GM12872 (cell line): Measurements from ENCODE around the gene CRIP3.

Experiments
- CTCF ChIP-seq: IDR thresholded peaks from 3 replicates; pipeline ENCODE4 v1.5.1; 2011; ENCODE audit warnings: low read depth, mild to moderate bottlenecking, low read length, moderate library complexity; ENCODE audit not compliant: insufficient read depth

CRIP3 gene

DNA sequence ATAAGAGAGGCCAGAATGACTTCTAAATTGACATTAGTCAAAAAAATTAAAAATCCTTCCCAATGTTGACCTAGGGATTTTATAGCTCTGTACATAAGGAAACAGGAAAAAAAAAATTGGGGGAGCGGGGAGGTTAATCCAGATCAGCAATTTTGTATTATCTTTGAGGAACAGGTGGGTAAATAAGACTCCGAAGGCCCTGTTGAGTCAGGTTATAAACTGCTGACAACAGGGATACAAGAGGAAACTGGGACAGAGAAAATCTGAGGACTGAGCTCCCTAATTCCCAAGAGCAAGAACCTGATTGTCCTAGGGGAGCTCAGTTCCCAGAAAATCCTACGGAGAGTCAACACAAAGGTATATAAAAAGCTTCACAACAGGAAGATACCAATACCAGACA is 26.8 kb upstream of the CRIP3 start:
- no peak for TF ChIP-seq CTCF

DNA sequence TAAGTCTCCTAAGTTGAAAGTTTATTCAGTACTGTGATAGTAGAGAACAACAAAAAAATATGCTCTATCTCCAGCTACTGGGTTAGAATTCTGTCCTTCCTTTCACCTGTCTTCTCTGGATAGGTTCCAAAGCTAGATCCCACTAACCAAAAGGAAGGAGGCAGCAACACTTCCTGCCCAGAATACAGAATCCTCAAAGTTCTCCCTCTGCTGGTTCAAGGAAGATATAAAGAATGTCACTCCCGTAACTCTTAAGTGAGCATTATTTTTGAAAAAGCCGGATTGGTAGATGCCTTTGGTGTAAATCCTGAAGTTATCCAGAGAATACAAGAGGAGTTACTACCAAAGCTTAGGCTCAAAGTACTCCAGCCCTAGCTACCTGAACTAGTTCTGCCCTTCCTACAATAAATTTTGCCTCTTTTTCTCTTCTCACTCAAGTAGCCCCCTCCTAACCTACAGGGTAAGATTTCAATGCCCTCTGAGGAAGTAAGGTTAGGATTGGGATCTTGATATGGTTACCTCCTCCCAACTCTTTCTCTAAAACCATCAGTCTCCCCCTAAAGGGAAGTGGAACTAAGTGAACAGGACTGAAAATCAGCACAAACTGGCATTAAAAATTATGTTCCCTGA is 26.0 kb upstream of the CRIP3 start:
- peak; percentile 46; the same call in 2 of the 3 replicates for TF ChIP-seq CTCF

DNA sequence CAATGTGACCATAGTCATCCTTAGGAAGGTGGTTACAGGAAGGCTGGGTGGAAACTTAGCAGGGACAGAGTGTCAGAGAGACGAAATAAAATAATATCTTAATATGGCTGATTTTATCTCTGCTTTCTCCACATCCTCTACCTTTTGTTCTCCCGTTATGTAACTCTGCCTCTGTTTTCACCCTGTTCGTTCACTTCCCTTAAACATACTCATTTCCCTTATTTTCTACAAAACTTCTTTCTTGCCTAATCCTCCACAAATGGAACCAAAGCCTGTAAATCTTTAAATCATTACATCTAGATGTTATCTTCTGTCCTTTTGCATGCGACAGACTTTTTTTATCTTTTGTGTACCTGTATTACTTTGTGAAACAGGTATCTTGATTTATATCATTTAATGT is 23.3 kb upstream of the CRIP3 start:
- no peak for TF ChIP-seq CTCF

DNA sequence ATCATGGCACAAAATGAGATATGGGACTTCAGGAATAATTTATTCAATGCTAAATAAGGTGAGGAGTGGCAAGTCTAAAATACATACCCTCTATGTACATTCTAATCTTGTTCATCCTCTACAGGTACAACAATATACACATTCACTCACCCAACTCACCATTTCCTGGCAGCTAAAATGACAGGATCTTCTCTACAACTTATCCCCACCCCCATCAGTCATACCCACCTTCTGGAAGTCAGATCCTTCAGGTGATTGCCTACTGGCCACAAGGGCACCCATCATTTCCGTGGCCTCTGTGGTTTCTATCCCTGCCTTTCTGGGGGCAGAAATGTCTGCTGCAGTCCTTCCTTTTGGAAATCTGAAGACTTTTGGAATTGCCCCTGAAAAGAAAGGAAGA is 22.8 kb upstream of the CRIP3 start:
- TF ChIP-seq CTCF: no peak

DNA sequence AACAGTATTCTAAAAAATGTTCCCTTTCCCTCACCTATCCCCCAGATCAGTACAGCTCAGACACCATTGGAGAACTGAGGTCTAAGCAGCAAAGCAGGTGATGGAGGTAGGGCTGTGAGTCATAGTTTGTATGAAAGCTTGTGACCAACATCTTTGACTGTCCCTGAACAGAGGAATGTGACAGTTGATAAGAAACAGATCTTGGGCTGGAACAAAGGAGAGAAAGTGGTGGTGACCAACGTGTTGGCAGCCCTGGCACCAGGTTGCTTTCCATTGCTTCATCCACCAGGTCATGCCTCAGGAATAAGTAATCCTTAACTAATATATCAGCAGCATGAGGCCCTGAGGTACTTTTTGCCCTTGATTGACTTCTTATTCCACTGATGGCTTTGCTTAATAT is 19.9 kb upstream of the CRIP3 start:
- no peak for TF ChIP-seq CTCF

- TF ChIP-seq CTCF: no peak
These were observed 17.2 kb upstream of the CRIP3 start for GRCh38 chr6:43325876-43326275.

DNA sequence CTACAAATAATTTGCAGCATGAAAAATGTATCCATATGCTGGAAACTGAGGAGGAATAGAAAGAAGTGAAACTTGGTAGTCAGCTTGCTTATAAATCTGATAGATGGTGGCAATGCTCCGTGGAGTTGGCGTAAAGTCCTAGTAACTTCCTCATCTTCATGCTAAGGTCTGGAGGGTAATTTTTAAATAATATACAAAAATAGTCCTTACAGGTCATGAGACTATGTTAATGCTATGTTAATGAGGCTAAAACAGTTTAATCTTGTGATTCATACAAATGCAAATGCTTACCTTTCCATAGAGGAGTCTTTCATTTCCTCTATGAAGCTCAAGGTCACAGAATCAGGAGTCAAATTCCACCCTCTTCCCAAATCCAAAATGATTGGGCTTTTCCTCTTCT is 9.4 kb upstream of the CRIP3 start:
- TF ChIP-seq CTCF: no peak
